Gastrocnemius medialis (tissue), 4 donors: ENCODE measurements around the gene RAB3IL1.

Experiments
- POLR2A ChIP-seq, 2 donors: fragments of 450-650 bp; IDR thresholded peaks; one replicate each; pipeline ENCODE4 v1.6.1; 2017; ENCODE audit warnings: antibody characterized with exemption in 2 of 2, mild to moderate bottlenecking in 2 of 2, moderate library complexity in 2 of 2
- TF ChIP-seq, protein P1 (sequence below), 5 experiments: fragments of 450-650 bp in 3 of 5; fragments of 200-600 bp in 2 of 5; sonication (generic) in 2 of 5; IDR thresholded peaks in 4 of 5; conservative IDR thresholded peaks in 1 of 5; 1 replicate in 4 of 5; 2 replicates in 1 of 5; pipeline ENCODE4 v1.5.1; 2016 to 2019; ENCODE audit warnings: antibody characterized with exemption in 5 of 5, mild to moderate bottlenecking in 3 of 5, moderate library complexity in 3 of 5

- TF ChIP-seq, protein P1, sequence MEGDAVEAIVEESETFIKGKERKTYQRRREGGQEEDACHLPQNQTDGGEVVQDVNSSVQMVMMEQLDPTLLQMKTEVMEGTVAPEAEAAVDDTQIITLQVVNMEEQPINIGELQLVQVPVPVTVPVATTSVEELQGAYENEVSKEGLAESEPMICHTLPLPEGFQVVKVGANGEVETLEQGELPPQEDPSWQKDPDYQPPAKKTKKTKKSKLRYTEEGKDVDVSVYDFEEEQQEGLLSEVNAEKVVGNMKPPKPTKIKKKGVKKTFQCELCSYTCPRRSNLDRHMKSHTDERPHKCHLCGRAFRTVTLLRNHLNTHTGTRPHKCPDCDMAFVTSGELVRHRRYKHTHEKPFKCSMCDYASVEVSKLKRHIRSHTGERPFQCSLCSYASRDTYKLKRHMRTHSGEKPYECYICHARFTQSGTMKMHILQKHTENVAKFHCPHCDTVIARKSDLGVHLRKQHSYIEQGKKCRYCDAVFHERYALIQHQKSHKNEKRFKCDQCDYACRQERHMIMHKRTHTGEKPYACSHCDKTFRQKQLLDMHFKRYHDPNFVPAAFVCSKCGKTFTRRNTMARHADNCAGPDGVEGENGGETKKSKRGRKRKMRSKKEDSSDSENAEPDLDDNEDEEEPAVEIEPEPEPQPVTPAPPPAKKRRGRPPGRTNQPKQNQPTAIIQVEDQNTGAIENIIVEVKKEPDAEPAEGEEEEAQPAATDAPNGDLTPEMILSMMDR (IDR thresholded peaks at IDR 0.05 in 4 of 5, conservative IDR thresholded peaks at IDR 0.05 in 1 of 5): no peak
- TF ChIP-seq POLR2A (IDR thresholded peaks at IDR 0.05): no peak
These were observed 55.7 kb downstream of the RAB3IL1 start for GRCh38 chr11:61861634-61862033.
